Spleen (tissue), 7 donors: Measurements from ENCODE around the gene COL4A2.

ENCODE experiments used
- CTCF ChIP-seq, 11 experiments: fragments of 200-600 bp in 7 of 11; fragments of 450-650 bp in 4 of 11; sonication (generic) in 4 of 11; IDR thresholded peaks in 8 of 11; conservative IDR thresholded peaks in 3 of 11; 1 replicate in 7 of 11; 2 replicates in 4 of 11; pipeline versions ENCODE4 v1.4.0 to v1.8.0; 2016 to 2021; ENCODE audit warnings: antibody characterized with exemption in 11 of 11, inconsistent platforms in 4 of 11, mild to moderate bottlenecking in 1 of 11
- POLR2A ChIP-seq, 3 donors: fragments of 450-650 bp; IDR thresholded peaks; one replicate each; pipeline ENCODE4 v1.5.1; 2017; ENCODE audit warnings: antibody characterized with exemption in 3 of 3, mild to moderate bottlenecking in 1 of 3
- POLR2AphosphoS5 ChIP-seq, 3 donors: sonication (generic); formaldehyde crosslinking; IDR thresholded peaks; one replicate each; pipeline ENCODE4 v1.5.1; 2017; ENCODE audit warnings: antibody characterized with exemption in 3 of 3
- donor health status: DM: no; HTN: no; CAD: no; lungs with moderate emphysema.
- donor health status: DM: no; HTN: no; CAD: no.
- donor health status: DM: no; HTN: no; CAD: no.

GRCh38 chr13:110381029-110381360 is 73.9 kb downstream of the COL4A2 start:
- TF ChIP-seq POLR2AphosphoS5 (IDR thresholded peaks at IDR 0.05) (no peak), CTCF (IDR thresholded peaks at IDR 0.05 in 8 of 11, conservative IDR thresholded peaks at IDR 0.05 in 3 of 11) (no peak), POLR2A (IDR thresholded peaks at IDR 0.05) (no peak)
